Mammary microvascular endothelial cell (primary cell): ENCODE measurements around the gene SORCS2. TPM values are rescaled to one million over a fixed set of nuclear protein-coding genes. Genes with fewer than 3 reads are reported as not detected.

ENCODE experiments used
- total RNA-seq: library from RNA; depleted of rRNA; stranded (reverse); fragments of >200 nt; gene quantifications from 2 replicates; pipeline ENCODE4 v1.2.3, GENCODE V29; 2015

Gene SORCS2
- total RNA-seq, result under 0.01 TPM in 1 of 2 replicates, not detected in the other

GRCh38 chr4:7192252-7193029 lies at the start of gene SORCS2:
Gene SORCS2, plus strand, starts transcription at chr4:7192538.

DNA sequence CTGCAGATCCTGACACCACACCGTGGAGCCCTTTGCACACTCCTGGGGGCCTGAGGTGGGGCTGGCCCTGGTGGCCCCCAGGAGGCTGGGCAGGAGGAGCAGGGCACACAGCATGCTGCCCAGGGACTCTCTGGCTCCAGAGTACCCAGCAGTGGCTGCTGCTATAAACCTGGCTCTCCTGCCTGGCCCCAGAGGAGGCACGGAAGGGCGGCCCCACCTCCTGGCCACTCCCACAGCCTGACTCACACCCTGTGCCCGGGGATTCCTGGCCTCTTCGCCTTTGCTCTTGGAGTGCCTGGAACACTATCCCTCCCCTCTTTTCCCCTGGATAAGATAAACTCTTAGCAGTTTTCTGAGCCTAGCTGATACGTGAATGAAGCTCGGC lies 242.4 kb downstream of the SORCS2 start, which contains the start of gene PSAPL1:
PSAPL1 (minus strand) TSS at position 165 of the 385 bp plus-strand sequence; CDS start at position 114, 51 bp downstream.

Other genes starting within 250 kb of the SORCS2 start
- 8.4 and 10.6 TPM in 2 replicates for gene TADA2B, start 149.2 kb upstream of the SORCS2 start, total RNA-seq
- 42.0 and 46.2 TPM in 2 replicates for gene GRPEL1, start 124.5 kb upstream of the SORCS2 start, total RNA-seq
- gene PSAPL1, start 242.4 kb downstream of the SORCS2 start, total RNA-seq, result not detected in 2 replicates